H9 (cell line): ENCODE measurements around the gene PFDN2. TPM values are rescaled to one million over a fixed set of nuclear protein-coding genes. Genes with fewer than 3 reads are reported as not detected.

Experiments
- DNase-seq: peaks from one replicate; pipeline ENCODE4 v3.0.0-alpha.2; 2017
- H2AFZ ChIP-seq: one replicate; pipeline ENCODE4 v1.6.1; 2013; ENCODE audit warnings: mild to moderate bottlenecking, low read length, control low read depth, moderate library complexity
- H2AK5ac ChIP-seq: 2 replicates; pipeline ENCODE4 v1.6.1; 2013; ENCODE audit warnings: low read length, control low read depth, mixed read lengths; ENCODE audit not compliant: insufficient read length
- H2BK120ac ChIP-seq: one replicate; pipeline ENCODE4 v1.6.1; 2013; ENCODE audit warnings: low read depth, mild to moderate bottlenecking, low read length, control low read depth, inconsistent platforms; ENCODE audit not compliant: poor library complexity, severe bottlenecking
- H2BK12ac ChIP-seq: 2 replicates; pipeline ENCODE4 v1.6.1; 2013; ENCODE audit warnings: low read length, control low read depth, mixed read lengths, low read depth; ENCODE audit not compliant: insufficient read length
- H2BK15ac ChIP-seq: 2 replicates; pipeline ENCODE4 v1.6.1; 2013; ENCODE audit warnings: low read depth, low read length, control low read depth
- H2BK20ac ChIP-seq: one replicate; pipeline ENCODE4 v1.6.1; 2013; ENCODE audit warnings: low read depth, mild to moderate bottlenecking, low read length, control low read depth, inconsistent platforms; ENCODE audit not compliant: poor library complexity, severe bottlenecking
- H2BK5ac ChIP-seq: 2 replicates; pipeline ENCODE4 v1.6.1; 2013; ENCODE audit warnings: low read length, control low read depth, mixed read lengths; ENCODE audit not compliant: insufficient read length
- H3K14ac ChIP-seq: 2 replicates; pipeline ENCODE4 v1.6.1; 2013; ENCODE audit warnings: low read length, control low read depth; ENCODE audit not compliant: insufficient read depth
- H3K18ac ChIP-seq: 2 replicates; pipeline ENCODE4 v1.6.1; 2013; ENCODE audit warnings: low read depth, mild to moderate bottlenecking, mixed read lengths, low read length, control low read depth; ENCODE audit not compliant: insufficient read length
- H3K23ac ChIP-seq: 2 replicates; pipeline ENCODE4 v1.6.1; 2013; ENCODE audit warnings: low read length, control low read depth, mixed read lengths, low read depth; ENCODE audit not compliant: insufficient read length
- H3K23me2 ChIP-seq: 2 replicates; pipeline ENCODE4 v1.6.1; 2013; ENCODE audit warnings: low read depth, mild to moderate bottlenecking, mixed read lengths, low read length, control low read depth; ENCODE audit not compliant: insufficient read length, poor library complexity, severe bottlenecking
- H3K27ac ChIP-seq: 2 replicates; pipeline ENCODE4 v1.5.1; 2013; ENCODE audit warnings: low read length, control low read depth, mixed read lengths, low read depth; ENCODE audit not compliant: insufficient read length
- H3K27me3 ChIP-seq: 2 replicates; pipeline ENCODE4 v1.6.1; 2013; ENCODE audit warnings: low read length, control low read depth, inconsistent platforms; ENCODE audit not compliant: insufficient read depth
- H3K4ac ChIP-seq: 2 replicates; pipeline ENCODE4 v1.6.1; 2013; ENCODE audit warnings: low read depth, mild to moderate bottlenecking, control low read depth, inconsistent platforms, low read length, moderate library complexity
- H3K4me1 ChIP-seq: 2 replicates; pipeline ENCODE4 v1.6.1; 2013; ENCODE audit warnings: low read length, control low read depth, inconsistent platforms; ENCODE audit not compliant: insufficient read depth
- H3K4me2 ChIP-seq: 2 replicates; pipeline ENCODE4 v1.6.1; 2013; ENCODE audit warnings: low read length, control low read depth, mixed read lengths; ENCODE audit not compliant: insufficient read length, insufficient read depth
- H3K56ac ChIP-seq: 2 replicates; pipeline ENCODE4 v1.6.1; 2013; ENCODE audit warnings: low read depth, mild to moderate bottlenecking, mixed read lengths, low read length, control low read depth; ENCODE audit not compliant: insufficient read length
- H3K79me1 ChIP-seq: 2 replicates; pipeline ENCODE4 v1.6.1; 2013; ENCODE audit warnings: low read depth, mild to moderate bottlenecking, moderate library complexity, low read length, control low read depth, inconsistent platforms; ENCODE audit not compliant: insufficient read depth, poor library complexity, severe bottlenecking
- H3K79me2 ChIP-seq: 2 replicates; pipeline ENCODE4 v1.6.1; 2013; ENCODE audit warnings: low read length, control low read depth, inconsistent platforms; ENCODE audit not compliant: insufficient read depth
- H3K9ac ChIP-seq: 2 replicates; pipeline ENCODE4 v1.6.1; 2013; ENCODE audit warnings: low read length, control low read depth, mixed read lengths; ENCODE audit not compliant: insufficient read length; ENCODE audit errors: extremely low read depth
- H3K9me3 ChIP-seq: one replicate; pipeline ENCODE4 v1.6.1; 2013; ENCODE audit warnings: low read depth, low read length, inconsistent platforms; ENCODE audit not compliant: control insufficient read depth
- H3T11ph ChIP-seq: one replicate; pipeline ENCODE4 v1.6.1; 2013; ENCODE audit warnings: mild to moderate bottlenecking, low read length, control low read depth, inconsistent platforms
- H4K20me1 ChIP-seq: one replicate; pipeline ENCODE4 v1.6.1; 2013; ENCODE audit not compliant: control insufficient read depth, insufficient read length, insufficient read depth
- H4K5ac ChIP-seq: 2 replicates; pipeline ENCODE4 v1.6.1; 2013; ENCODE audit warnings: low read depth, mild to moderate bottlenecking, mixed read lengths, low read length, control low read depth; ENCODE audit not compliant: insufficient read length
- H4K8ac ChIP-seq: replicated peaks from 2 replicates; pipeline ENCODE4 v1.6.1; 2013; ENCODE audit warnings: low read length, control low read depth, mixed read lengths, low read depth; ENCODE audit not compliant: insufficient read length
- H4K91ac ChIP-seq: 2 replicates; pipeline ENCODE4 v1.6.1; 2013; ENCODE audit warnings: low read depth, mild to moderate bottlenecking, moderate library complexity, mixed read lengths, low read length, control low read depth; ENCODE audit not compliant: insufficient read length
- H3K27ac Mint-ChIP-seq, 3 experiments: 2 replicates in 2 of 3; 3 replicates in 1 of 3; pipeline ENCODE4 v1.8.0; 2020 to 2021; ENCODE audit warnings: mixed read lengths in 3 of 3, mild to moderate bottlenecking in 1 of 3, moderate library complexity in 1 of 3
- H3K27me3 Mint-ChIP-seq: 2 replicates; pipeline ENCODE4 v1.8.0; 2021; ENCODE audit warnings: low read depth, mild to moderate bottlenecking, moderate library complexity, mixed read lengths
- H3K36me3 Mint-ChIP-seq, 3 experiments: 2 replicates in 2 of 3; 3 replicates in 1 of 3; pipeline ENCODE4 v1.8.0; 2020 to 2021; ENCODE audit warnings: low read depth in 3 of 3, mixed read lengths in 3 of 3; ENCODE audit not compliant: insufficient read depth in 1 of 3
- H3K4me1 Mint-ChIP-seq, 2 experiments: 2 replicates each; pipeline ENCODE4 v1.8.0; 2020; ENCODE audit warnings: mixed read lengths in 2 of 2
- H3K4me3 Mint-ChIP-seq, 2 experiments: 2 replicates in 1 of 2; 3 replicates in 1 of 2; pipeline ENCODE4 v1.8.0; 2020 to 2021; ENCODE audit warnings: mild to moderate bottlenecking in 2 of 2, mixed read lengths in 2 of 2, moderate library complexity in 1 of 2
- H3K9me3 Mint-ChIP-seq, 2 experiments: 2 replicates in 1 of 2; 3 replicates in 1 of 2; pipeline ENCODE4 v1.8.0; 2020; ENCODE audit warnings: mild to moderate bottlenecking in 2 of 2, mixed read lengths in 2 of 2, moderate library complexity in 1 of 2
- CTCF ChIP-seq: fragments of 200-600 bp; sonication (generic); conservative IDR thresholded peaks from 3 replicates; pipeline ENCODE4 v1.8.0; 2021; ENCODE audit warnings: antibody characterized with exemption, mild to moderate bottlenecking
- WGBS: extraction: QIAGEN DNeasy Blood & Tissue Kit; methylation state at CpG from one replicate; pipeline ENCODE4 v1.1.7; 2013; ENCODE audit warnings: missing lambda C conversion rate, low lambda C conversion rate, mixed read lengths; ENCODE audit not compliant: insufficient read length; ENCODE audit errors: extremely low coverage; 5-methylcytosine and 5-hydroxymethylcytosine counted together
- total RNA-seq: library from RNA; stranded (reverse); gene quantifications from 2 replicates; pipeline ENCODE4 v1.2.1, GENCODE V29; 2021

The PFDN2 gene
- total RNA-seq, 1 experiment from 2014 or later: 71.8 TPM

- no peaks in the 10 kb centered on the region for H3K23me2 ChIP-seq
- DNase-seq: no peak
- H3K79me1 ChIP-seq: no peaks in the 10 kb centered on the region
- H3K9me3 ChIP-seq: no peaks in the 10 kb centered on the region
- Mint-ChIP-seq H3K27ac (no peak overlapping the region), H3K36me3 (no peaks in the 10 kb centered on the region; a peak in 1 of 7 replicates), H3K9me3 (no peaks in the 10 kb centered on the region; a peak in 1 of 5 replicates), H3K27me3 (peaks cover 13% of the 10 kb centered on the region), H3K4me1 (0 out of 4 replicates have a peak, but pooled peaks cover 0 to 2% of the 10 kb centered on the region in 2 experiments), H3K4me3 (no peak overlapping the region)
- no peaks in the 10 kb centered on the region; the same call in 1 of the 2 replicates for H3K27me3 ChIP-seq
- peak; percentile 50 for TF ChIP-seq CTCF
- no peak overlapping the region for H3K9ac ChIP-seq
- no peak overlapping the region for H2BK120ac ChIP-seq
- H2AK5ac ChIP-seq: no peak overlapping the region
- no peak overlapping the region for H3K56ac ChIP-seq
- H3K27ac ChIP-seq: no peak overlapping the region
- no peaks in the 10 kb centered on the region for H4K20me1 ChIP-seq
- no peak overlapping the region for H2AFZ ChIP-seq
- no peak overlapping the region for H2BK15ac ChIP-seq
- no peaks in the 10 kb centered on the region for H3K4me1 ChIP-seq
- no peak overlapping the region for H2BK5ac ChIP-seq
- no peak overlapping the region for H4K8ac ChIP-seq
- H3T11ph ChIP-seq: no peak overlapping the region
- no peak overlapping the region for H2BK20ac ChIP-seq
- H3K14ac ChIP-seq: no peak overlapping the region
- H3K79me2 ChIP-seq: no peaks in the 10 kb centered on the region
- no peak overlapping the region for H3K4me2 ChIP-seq
- H3K18ac ChIP-seq: no peak overlapping the region
- H4K5ac ChIP-seq: no peak overlapping the region
- H4K91ac ChIP-seq: no peak overlapping the region
- WGBS: no CpG with 5 or more reads among the region's 7 CpGs
- no peak overlapping the region for H3K4ac ChIP-seq
- H3K23ac ChIP-seq: no peak overlapping the region
- no peak overlapping the region for H2BK12ac ChIP-seq
These were observed 63.0 kb downstream of the PFDN2 start for GRCh38 chr1:161054805-161055204.
